SK-N-SH treated with all-trans-retinoic acid at 6 μM for 48 hours (cell line): ENCODE measurements around the gene TMEM9.

Source experiments
- ATAC-seq: fragments of 200-7000 bp; cut with Tn5 transposase; 3 replicates; pipeline ENCODE4 v1.9.1; 2020; ENCODE audit warnings: mild to moderate bottlenecking, moderate library complexity
- ARNTL ChIP-seq: fragments of 450-650 bp; formaldehyde crosslinking; IDR thresholded peaks from 2 replicates; pipeline ENCODE4 v1.5.0; 2020; ENCODE audit warnings: low read depth, mild to moderate bottlenecking, moderate library complexity, borderline replicate concordance
- BACH2 ChIP-seq: fragments of 250-450 bp; sonication (Bioruptor Pico); IDR thresholded peaks from 2 replicates; pipeline ENCODE4 v1.9.0; 2021; ENCODE audit warnings: mild to moderate bottlenecking, borderline replicate concordance
- CSDC2 ChIP-seq: fragments of 250-450 bp; sonication (Bioruptor Pico); IDR thresholded peaks from 2 replicates; pipeline ENCODE4 v1.5.0; 2020; ENCODE audit warnings: mild to moderate bottlenecking, moderate library complexity
- ESRRG ChIP-seq: fragments of 250-450 bp; sonication (Bioruptor Pico); IDR thresholded peaks from 2 replicates; pipeline ENCODE4 v1.6.1; 2021; ENCODE audit warnings: mild to moderate bottlenecking
- GLIS3 ChIP-seq: fragments of 250-450 bp; sonication (Bioruptor Pico); IDR thresholded peaks from 2 replicates; pipeline ENCODE4 v1.5.0; 2020; ENCODE audit warnings: mild to moderate bottlenecking, moderate library complexity
- ISL1 ChIP-seq: fragments of 250-450 bp; sonication (Bioruptor Pico); IDR thresholded peaks from 2 replicates; pipeline ENCODE4 v2.1.2; 2022; ENCODE audit warnings: mild to moderate bottlenecking, moderate library complexity
- OSR1 ChIP-seq: fragments of 250-450 bp; sonication (Bioruptor Pico); IDR thresholded peaks from 2 replicates; pipeline ENCODE4 v1.8.0; 2022; ENCODE audit warnings: moderate library complexity, mild to moderate bottlenecking, inconsistent platforms
- PPARA ChIP-seq: fragments of 250-450 bp; sonication (Bioruptor Pico); IDR thresholded peaks from 2 replicates; pipeline ENCODE4 v1.5.0; 2020; ENCODE audit warnings: mild to moderate bottlenecking, borderline replicate concordance
- RARB ChIP-seq: fragments of 250-450 bp; sonication (Bioruptor Pico); IDR thresholded peaks from 2 replicates; pipeline ENCODE4 v1.8.0; 2021; ENCODE audit warnings: mild to moderate bottlenecking, moderate library complexity
- SNAI2 ChIP-seq: fragments of 250-450 bp; sonication (Bioruptor Pico); IDR thresholded peaks from 2 replicates; pipeline ENCODE4 v1.5.0; 2020; ENCODE audit warnings: mild to moderate bottlenecking, moderate library complexity
- TCF4 ChIP-seq: fragments of 250-450 bp; sonication (Bioruptor Pico); IDR thresholded peaks from 2 replicates; pipeline ENCODE4 v1.8.0; 2021; ENCODE audit warnings: mild to moderate bottlenecking, moderate library complexity, borderline replicate concordance
- TOX ChIP-seq: fragments of 250-450 bp; sonication (Bioruptor Pico); IDR thresholded peaks from 2 replicates; pipeline ENCODE4 v1.8.0; 2021; ENCODE audit warnings: mild to moderate bottlenecking, moderate library complexity, borderline replicate concordance
- ZC3H10 ChIP-seq: fragments of 250-450 bp; sonication (Bioruptor Pico); IDR thresholded peaks from 2 replicates; pipeline ENCODE4 v1.5.1; 2021; ENCODE audit warnings: mild to moderate bottlenecking, moderate library complexity
- ZFP3 ChIP-seq: fragments of 250-450 bp; sonication (Bioruptor Pico); IDR thresholded peaks from 2 replicates; pipeline ENCODE4 v1.5.0; 2020; ENCODE audit warnings: mild to moderate bottlenecking, moderate library complexity
- ZFP30 ChIP-seq: fragments of 450-650 bp; formaldehyde crosslinking; IDR thresholded peaks from 2 replicates; pipeline ENCODE4 v1.5.0; 2022; ENCODE audit warnings: mild to moderate bottlenecking, moderate library complexity
- ZNF565 ChIP-seq: fragments of 450-650 bp; formaldehyde crosslinking; conservative IDR thresholded peaks from 2 replicates; pipeline ENCODE4 v1.5.0; 2020; ENCODE audit warnings: low read depth, mild to moderate bottlenecking, moderate library complexity
- ZNF70 ChIP-seq: fragments of 450-650 bp; formaldehyde crosslinking; IDR thresholded peaks from 2 replicates; pipeline ENCODE4 v1.5.0; 2020; ENCODE audit warnings: mild to moderate bottlenecking, moderate library complexity
- ZNF8 ChIP-seq: fragments of 450-650 bp; formaldehyde crosslinking; IDR thresholded peaks from 2 replicates; pipeline ENCODE4 v1.5.0; 2020; ENCODE audit warnings: mild to moderate bottlenecking, moderate library complexity
- TF ChIP-seq, protein P1 (sequence below): fragments of 250-450 bp; sonication (Bioruptor Pico); IDR thresholded peaks from 2 replicates; pipeline ENCODE4 v1.5.1; 2021; ENCODE audit warnings: mild to moderate bottlenecking, moderate library complexity
- TF ChIP-seq, protein P2 (sequence below): fragments of 250-450 bp; sonication (Bioruptor Pico); IDR thresholded peaks from 2 replicates; pipeline ENCODE4 v1.5.1; 2020; ENCODE audit warnings: low read depth, mild to moderate bottlenecking, moderate library complexity
- TF ChIP-seq, protein P3 (sequence below): fragments of 250-450 bp; sonication (Bioruptor Pico); IDR thresholded peaks from 2 replicates; pipeline ENCODE4 v1.8.0; 2021; ENCODE audit warnings: low read depth, mild to moderate bottlenecking, moderate library complexity, borderline replicate concordance
- TF ChIP-seq, protein P4 (sequence below): fragments of 250-450 bp; sonication (Bioruptor Pico); IDR thresholded peaks from 2 replicates; pipeline ENCODE4 v1.5.0; 2020; ENCODE audit warnings: mild to moderate bottlenecking, moderate library complexity

TMEM9 gene

DNA sequence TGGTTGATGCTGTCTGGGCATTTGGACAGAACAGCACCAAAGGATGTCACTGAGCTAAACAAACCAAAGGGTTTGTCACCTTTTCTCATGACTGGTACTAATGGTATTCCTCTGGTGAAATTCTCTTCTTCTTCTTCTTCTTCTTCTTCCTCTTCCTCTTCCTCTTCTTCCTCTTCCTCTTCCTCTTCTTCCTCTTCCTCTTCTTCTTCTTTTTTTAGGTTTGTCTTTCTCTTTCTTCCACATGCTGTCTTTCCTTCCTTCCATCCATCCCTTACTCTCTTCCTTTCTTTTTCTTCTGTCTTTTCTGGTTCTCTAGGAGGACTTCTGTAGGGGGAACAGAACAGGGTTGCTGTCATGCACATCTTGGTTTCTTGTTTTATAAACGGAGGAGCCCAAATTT lies 27.0 kb upstream of the TMEM9 start:
- TF ChIP-seq ZNF8 (CRISPR knock-in tag) (no peak), ZNF565 (no peak), ISL1 (CRISPR knock-in tag) (no peak), ZC3H10 (CRISPR knock-in tag) (no peak), ZFP30 (CRISPR knock-in tag) (no peak)
- TF ChIP-seq, all 23 proteins: peak for 0
- no peak for ATAC-seq

DNA sequence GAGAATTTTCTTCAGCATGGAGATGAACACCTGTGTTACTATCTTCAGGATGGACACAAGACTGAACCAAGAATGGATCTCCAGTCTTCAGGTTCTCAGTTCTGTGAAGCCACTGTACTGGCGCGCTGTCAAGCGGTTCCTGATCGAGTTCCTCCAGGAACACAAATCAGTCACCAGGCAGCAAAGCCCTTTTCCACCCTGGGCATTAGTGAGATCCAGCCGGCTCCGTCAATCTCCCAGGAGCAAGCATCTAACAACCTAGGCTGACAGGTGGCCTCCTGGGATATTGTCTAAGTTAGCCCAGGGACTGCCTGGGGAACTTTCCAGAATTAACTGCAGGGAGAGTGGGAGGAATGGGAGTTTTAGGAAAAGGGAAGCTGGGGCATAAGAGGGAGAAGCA lies 26.6 kb upstream of the TMEM9 start:
- TF ChIP-seq PPARA (CRISPR knock-in tag) (no peak), ZNF8 (CRISPR knock-in tag) (no peak), TOX (CRISPR knock-in tag) (no peak), OSR1 (CRISPR knock-in tag) (no peak), ZFP30 (CRISPR knock-in tag) (no peak), CSDC2 (CRISPR knock-in tag) (no peak), RARB (no peak), ZC3H10 (CRISPR knock-in tag) (no peak), SNAI2 (no peak), ARNTL (no peak), ZNF70 (no peak), TCF4 (CRISPR knock-in tag) (no peak), ZNF565 (no peak), BACH2 (CRISPR knock-in tag) (no peak)
- TF ChIP-seq, protein P1, sequence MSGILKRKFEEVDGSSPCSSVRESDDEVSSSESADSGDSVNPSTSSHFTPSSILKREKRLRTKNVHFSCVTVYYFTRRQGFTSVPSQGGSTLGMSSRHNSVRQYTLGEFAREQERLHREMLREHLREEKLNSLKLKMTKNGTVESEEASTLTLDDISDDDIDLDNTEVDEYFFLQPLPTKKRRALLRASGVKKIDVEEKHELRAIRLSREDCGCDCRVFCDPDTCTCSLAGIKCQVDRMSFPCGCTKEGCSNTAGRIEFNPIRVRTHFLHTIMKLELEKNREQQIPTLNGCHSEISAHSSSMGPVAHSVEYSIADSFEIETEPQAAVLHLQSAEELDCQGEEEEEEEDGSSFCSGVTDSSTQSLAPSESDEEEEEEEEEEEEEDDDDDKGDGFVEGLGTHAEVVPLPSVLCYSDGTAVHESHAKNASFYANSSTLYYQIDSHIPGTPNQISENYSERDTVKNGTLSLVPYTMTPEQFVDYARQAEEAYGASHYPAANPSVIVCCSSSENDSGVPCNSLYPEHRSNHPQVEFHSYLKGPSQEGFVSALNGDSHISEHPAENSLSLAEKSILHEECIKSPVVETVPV = no peak
- TF ChIP-seq, protein P2, sequence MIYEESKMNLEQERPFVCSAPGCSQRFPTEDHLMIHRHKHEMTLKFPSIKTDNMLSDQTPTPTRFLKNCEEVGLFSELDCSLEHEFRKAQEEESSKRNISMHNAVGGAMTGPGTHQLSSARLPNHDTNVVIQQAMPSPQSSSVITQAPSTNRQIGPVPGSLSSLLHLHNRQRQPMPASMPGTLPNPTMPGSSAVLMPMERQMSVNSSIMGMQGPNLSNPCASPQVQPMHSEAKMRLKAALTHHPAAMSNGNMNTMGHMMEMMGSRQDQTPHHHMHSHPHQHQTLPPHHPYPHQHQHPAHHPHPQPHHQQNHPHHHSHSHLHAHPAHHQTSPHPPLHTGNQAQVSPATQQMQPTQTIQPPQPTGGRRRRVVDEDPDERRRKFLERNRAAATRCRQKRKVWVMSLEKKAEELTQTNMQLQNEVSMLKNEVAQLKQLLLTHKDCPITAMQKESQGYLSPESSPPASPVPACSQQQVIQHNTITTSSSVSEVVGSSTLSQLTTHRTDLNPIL = no peak
- TF ChIP-seq, protein P3, sequence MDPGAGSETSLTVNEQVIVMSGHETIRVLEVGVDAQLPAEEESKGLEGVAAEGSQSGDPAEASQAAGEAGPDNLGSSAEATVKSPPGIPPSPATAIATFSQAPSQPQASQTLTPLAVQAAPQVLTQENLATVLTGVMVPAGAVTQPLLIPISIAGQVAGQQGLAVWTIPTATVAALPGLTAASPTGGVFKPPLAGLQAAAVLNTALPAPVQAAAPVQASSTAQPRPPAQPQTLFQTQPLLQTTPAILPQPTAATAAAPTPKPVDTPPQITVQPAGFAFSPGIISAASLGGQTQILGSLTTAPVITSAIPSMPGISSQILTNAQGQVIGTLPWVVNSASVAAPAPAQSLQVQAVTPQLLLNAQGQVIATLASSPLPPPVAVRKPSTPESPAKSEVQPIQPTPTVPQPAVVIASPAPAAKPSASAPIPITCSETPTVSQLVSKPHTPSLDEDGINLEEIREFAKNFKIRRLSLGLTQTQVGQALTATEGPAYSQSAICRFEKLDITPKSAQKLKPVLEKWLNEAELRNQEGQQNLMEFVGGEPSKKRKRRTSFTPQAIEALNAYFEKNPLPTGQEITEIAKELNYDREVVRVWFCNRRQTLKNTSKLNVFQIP = no peak
- ATAC-seq = no peak

DNA sequence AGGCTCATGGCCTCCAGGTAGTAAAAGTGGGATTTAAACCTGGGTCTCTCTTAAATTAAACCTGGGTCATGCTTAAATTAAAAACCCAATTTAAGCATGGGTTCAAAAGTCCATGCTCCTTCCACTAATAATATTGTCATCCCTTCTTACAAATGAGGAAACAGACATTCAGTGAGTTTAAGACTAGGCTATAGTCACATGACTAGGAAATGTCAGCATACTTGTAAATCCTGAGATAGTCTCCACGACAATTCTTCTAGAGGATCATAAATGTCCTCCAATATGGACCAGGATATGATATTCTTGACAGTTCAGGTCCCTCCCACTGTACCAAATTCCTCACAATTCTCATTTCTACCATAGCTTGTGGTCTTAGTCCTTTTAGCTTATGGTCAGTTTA lies 25.9 kb upstream of the TMEM9 start:
- TF ChIP-seq ESRRG (no peak), ISL1 (CRISPR knock-in tag) (no peak), TCF4 (CRISPR knock-in tag) (no peak), PPARA (CRISPR knock-in tag) (no peak), RARB (no peak)
- TF ChIP-seq, protein P1 = no peak
- ATAC-seq = no peak

DNA sequence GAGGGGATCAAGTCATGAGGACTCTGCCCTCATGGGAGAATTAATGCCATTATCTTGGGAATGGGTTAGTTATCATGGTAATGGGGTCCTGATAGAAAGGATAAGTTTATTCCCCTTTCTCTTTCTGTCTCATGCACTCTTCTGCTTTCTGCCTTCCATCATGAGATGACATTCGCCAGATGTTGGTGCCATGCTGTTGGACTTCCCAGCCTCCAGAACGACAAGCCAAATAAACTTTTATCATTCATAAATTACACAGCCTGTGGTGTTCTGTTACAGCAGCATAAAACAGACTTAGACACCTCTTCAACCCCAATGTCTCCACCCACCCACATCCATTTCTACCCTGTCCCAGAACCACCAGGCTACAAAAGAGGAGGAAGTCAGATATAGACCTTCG lies 24.4 kb upstream of the TMEM9 start:
- no peak for ATAC-seq
- TF ChIP-seq ZFP30 (CRISPR knock-in tag) (no peak), ZNF565 (no peak)

DNA sequence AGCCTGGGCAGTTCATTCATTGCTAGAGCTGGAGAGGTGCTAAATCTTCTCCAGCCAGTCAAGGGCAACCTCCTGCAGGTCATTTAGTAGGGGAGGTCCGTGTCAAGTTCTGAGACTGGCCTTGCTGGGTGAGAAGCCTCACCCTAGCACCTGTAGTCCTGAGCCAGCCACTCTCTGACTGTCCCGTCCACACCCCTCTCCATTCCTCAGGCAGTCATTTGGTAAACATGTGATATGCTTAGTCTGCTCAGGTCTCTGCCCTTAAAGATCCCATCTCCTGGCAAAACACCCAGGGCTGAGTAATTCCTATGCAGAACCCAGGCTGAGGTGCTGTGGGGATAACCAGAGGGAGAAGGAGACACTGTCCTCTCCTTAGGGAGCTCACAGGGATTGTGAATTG lies 22.7 kb upstream of the TMEM9 start:
- ATAC-seq = no peak; the same call in none of the 3 replicates
- no peak for TF ChIP-seq CSDC2 (CRISPR knock-in tag)
- TF ChIP-seq ARNTL = no peak
- no peak for TF ChIP-seq ZNF70
- no peak for TF ChIP-seq GLIS3
- TF ChIP-seq, protein P4, sequence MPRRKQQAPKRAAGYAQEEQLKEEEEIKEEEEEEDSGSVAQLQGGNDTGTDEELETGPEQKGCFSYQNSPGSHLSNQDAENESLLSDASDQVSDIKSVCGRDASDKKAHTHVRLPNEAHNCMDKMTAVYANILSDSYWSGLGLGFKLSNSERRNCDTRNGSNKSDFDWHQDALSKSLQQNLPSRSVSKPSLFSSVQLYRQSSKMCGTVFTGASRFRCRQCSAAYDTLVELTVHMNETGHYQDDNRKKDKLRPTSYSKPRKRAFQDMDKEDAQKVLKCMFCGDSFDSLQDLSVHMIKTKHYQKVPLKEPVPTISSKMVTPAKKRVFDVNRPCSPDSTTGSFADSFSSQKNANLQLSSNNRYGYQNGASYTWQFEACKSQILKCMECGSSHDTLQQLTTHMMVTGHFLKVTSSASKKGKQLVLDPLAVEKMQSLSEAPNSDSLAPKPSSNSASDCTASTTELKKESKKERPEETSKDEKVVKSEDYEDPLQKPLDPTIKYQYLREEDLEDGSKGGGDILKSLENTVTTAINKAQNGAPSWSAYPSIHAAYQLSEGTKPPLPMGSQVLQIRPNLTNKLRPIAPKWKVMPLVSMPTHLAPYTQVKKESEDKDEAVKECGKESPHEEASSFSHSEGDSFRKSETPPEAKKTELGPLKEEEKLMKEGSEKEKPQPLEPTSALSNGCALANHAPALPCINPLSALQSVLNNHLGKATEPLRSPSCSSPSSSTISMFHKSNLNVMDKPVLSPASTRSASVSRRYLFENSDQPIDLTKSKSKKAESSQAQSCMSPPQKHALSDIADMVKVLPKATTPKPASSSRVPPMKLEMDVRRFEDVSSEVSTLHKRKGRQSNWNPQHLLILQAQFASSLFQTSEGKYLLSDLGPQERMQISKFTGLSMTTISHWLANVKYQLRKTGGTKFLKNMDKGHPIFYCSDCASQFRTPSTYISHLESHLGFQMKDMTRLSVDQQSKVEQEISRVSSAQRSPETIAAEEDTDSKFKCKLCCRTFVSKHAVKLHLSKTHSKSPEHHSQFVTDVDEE (CRISPR knock-in tag) = no peak
- TF ChIP-seq, protein P1 = no peak
- TF ChIP-seq, protein P3 = no peak
- TF ChIP-seq BACH2 (CRISPR knock-in tag) = no peak
- no peak for TF ChIP-seq OSR1 (CRISPR knock-in tag)
- no peak for TF ChIP-seq ZNF8 (CRISPR knock-in tag)
- no peak for TF ChIP-seq TCF4 (CRISPR knock-in tag)
- no peak for TF ChIP-seq ESRRG
- no peak for TF ChIP-seq TOX (CRISPR knock-in tag)
- TF ChIP-seq SNAI2 = no peak
- no peak for TF ChIP-seq ZFP3
